RWPE2 (cell line): ENCODE data around the gene RGS6.

Experiments used
- ATAC-seq: fragments of 200-7000 bp; cut with Tn5 transposase; 3 replicates; pipeline ENCODE4 v1.9.1; 2021; ENCODE audit warnings: low read depth
- DNase-seq: peaks from one replicate; pipeline ENCODE4 v3.0.0-alpha.2; 2020; ENCODE audit warnings: low spot score
- H3K27ac ChIP-seq: fragments of 450-650 bp; 2 replicates; pipeline ENCODE4 v1.5.1; 2017; ENCODE audit warnings: mild to moderate bottlenecking; ENCODE audit not compliant: poor library complexity, severe bottlenecking
- H3K27me3 ChIP-seq: fragments of 250-450 bp; sonication (Bioruptor Pico); 2 replicates; pipeline ENCODE4 v1.5.1; 2021; ENCODE audit warnings: mild to moderate bottlenecking, moderate library complexity; ENCODE audit not compliant: insufficient read depth, poor library complexity, severe bottlenecking
- H3K36me3 ChIP-seq: fragments of 250-450 bp; sonication (Bioruptor Pico); 2 replicates; pipeline ENCODE4 v1.5.1; 2020; ENCODE audit warnings: low read depth, mild to moderate bottlenecking, moderate library complexity
- H3K4me1 ChIP-seq: fragments of 250-450 bp; sonication (Bioruptor Pico); 2 replicates; pipeline ENCODE4 v1.5.1; 2021; ENCODE audit warnings: mild to moderate bottlenecking, moderate library complexity; ENCODE audit not compliant: insufficient read depth, poor library complexity, severe bottlenecking
- H3K4me3 ChIP-seq: fragments of 250-450 bp; sonication (Bioruptor Pico); 2 replicates; pipeline ENCODE4 v1.5.1; 2021; ENCODE audit warnings: mild to moderate bottlenecking, moderate library complexity; ENCODE audit not compliant: severe bottlenecking
- H3K9me3 ChIP-seq: fragments of 250-450 bp; sonication (Bioruptor Pico); 2 replicates; pipeline ENCODE4 v1.5.1; 2021; ENCODE audit warnings: mild to moderate bottlenecking, moderate library complexity; ENCODE audit not compliant: severe bottlenecking
- CTCF ChIP-seq: fragments of 450-650 bp; IDR thresholded peaks from one replicate; pipeline ENCODE4 v1.5.1; 2017; ENCODE audit warnings: mild to moderate bottlenecking, moderate library complexity; ENCODE audit not compliant: poor library complexity, severe bottlenecking

Gene RGS6

GRCh38 chr14:71891185-71891584 is 41.0 kb upstream of the RGS6 start:
- no peak overlapping the region for H3K27ac ChIP-seq
- ATAC-seq (no peak), DNase-seq (no peak)

GRCh38 chr14:71891970-71892369 is 40.3 kb upstream of the RGS6 start:
- Histone ChIP-seq H3K4me1 (no peaks in the 10 kb centered on the region), H3K27me3 (peaks cover 41% of the 10 kb centered on the region), H3K9me3 (no peaks in the 10 kb centered on the region), H3K27ac (no peak overlapping the region), H3K36me3 (no peaks in the 10 kb centered on the region), H3K4me3 (no peak overlapping the region)
- TF ChIP-seq CTCF, result no peak
- DNase-seq (no peak), ATAC-seq (no peak)

More at GRCh38 chr14:71891185-71891584, 41.0 kb upstream of the RGS6 start:
- no peak for TF ChIP-seq CTCF
- Histone ChIP-seq H3K4me1 (no peaks in the 10 kb centered on the region), H3K36me3 (no peaks in the 10 kb centered on the region), H3K9me3 (no peaks in the 10 kb centered on the region), H3K4me3 (no peak overlapping the region), H3K27me3 (peaks cover 41% of the 10 kb centered on the region)

- Histone ChIP-seq H3K27me3 (peaks cover 76% of the 10 kb centered on the region), H3K4me3 (no peak overlapping the region), H3K4me1 (no peaks in the 10 kb centered on the region), H3K9me3 (no peaks in the 10 kb centered on the region), H3K27ac (no peak overlapping the region), H3K36me3 (no peaks in the 10 kb centered on the region)
- ATAC-seq (no peak), DNase-seq (no peak)
- TF ChIP-seq CTCF, result no peak
These were observed 27.2 kb upstream of the RGS6 start for GRCh38 chr14:71905031-71905430.

- no peak for TF ChIP-seq CTCF
- no peak overlapping the region for H3K4me3 ChIP-seq
- peaks cover 77% of the 10 kb centered on the region for H3K27me3 ChIP-seq
- H3K36me3 ChIP-seq, result no peaks in the 10 kb centered on the region
- ATAC-seq (no peak), DNase-seq (no peak)
- no peaks in the 10 kb centered on the region for H3K9me3 ChIP-seq
- H3K4me1 ChIP-seq, result no peaks in the 10 kb centered on the region
- H3K27ac ChIP-seq, result no peak overlapping the region
These were observed 26.4 kb upstream of the RGS6 start for GRCh38 chr14:71905860-71906259.

GRCh38 chr14:71907793-71908515 is 24.3 kb upstream of the RGS6 start:
- H3K27ac ChIP-seq, result no peak overlapping the region

More at GRCh38 chr14:71907793-71908515, 24.3 kb upstream of the RGS6 start:
- Histone ChIP-seq H3K27me3 (peaks cover 82% of the 10 kb centered on the region), H3K9me3 (no peaks in the 10 kb centered on the region), H3K36me3 (no peaks in the 10 kb centered on the region), H3K4me3 (no peak overlapping the region), H3K4me1 (no peaks in the 10 kb centered on the region)
- no peak for ATAC-seq
- no peak for TF ChIP-seq CTCF
- DNase-seq, result no peak
